HG03460 (cell line): ENCODE results near the gene KRTAP5-11.
"Not testable (repeated sequence)": the region's sequence is repeated elsewhere in the genome, so short reads cannot be mapped to it uniquely, and the experiment has no call there.

Source experiments
- ATAC-seq: cut with Tn5 transposase; IDR thresholded peaks from one replicate; pipeline ENCODE4 v1.9.1; 2021; ENCODE audit not compliant: unreplicated experiment

The KRTAP5-11 gene

GRCh38 chr11:71582309-71582895, at the start of gene KRTAP5-11:
KRTAP5-11 (minus strand) TSS chr11:71582875; CDS start chr11:71582837, 38 bp downstream.
- ATAC-seq: no peak

- not testable (repeated sequence) for ATAC-seq
Observed at GRCh38 chr11:71631551-71631950, 48.9 kb upstream of the KRTAP5-11 start.

- ATAC-seq: not testable (repeated sequence)
Observed at GRCh38 chr11:71630071-71630470, 47.4 kb upstream of the KRTAP5-11 start.

- ATAC-seq: not testable (repeated sequence)
Observed at GRCh38 chr11:71628943-71629342, 46.3 kb upstream of the KRTAP5-11 start.

GRCh38 chr11:71623226-71623625, 40.6 kb upstream of the KRTAP5-11 start:
- not testable (repeated sequence) for ATAC-seq

GRCh38 chr11:71622561-71622960, 39.9 kb upstream of the KRTAP5-11 start:
- ATAC-seq: not testable (repeated sequence)

GRCh38 chr11:71615003-71615402, 32.3 kb upstream of the KRTAP5-11 start:
- not testable (repeated sequence) for ATAC-seq

GRCh38 chr11:71614366-71614917, 31.8 kb upstream of the KRTAP5-11 start:
- not testable (repeated sequence) for ATAC-seq

GRCh38 chr11:71613931-71614330, 31.3 kb upstream of the KRTAP5-11 start:
- ATAC-seq: not testable (repeated sequence)

GRCh38 chr11:71611218-71611910, 28.7 kb upstream of the KRTAP5-11 start:
- ATAC-seq: not testable (repeated sequence)

- not testable (repeated sequence) for ATAC-seq
Observed at GRCh38 chr11:71608272-71608671, 25.6 kb upstream of the KRTAP5-11 start.

GRCh38 chr11:71607520-71608216, 25.0 kb upstream of the KRTAP5-11 start:
- ATAC-seq: not testable (repeated sequence)

- not testable (repeated sequence) for ATAC-seq
Observed at GRCh38 chr11:71606853-71607519, 24.3 kb upstream of the KRTAP5-11 start.

- ATAC-seq: not testable (repeated sequence)
Observed at GRCh38 chr11:71604798-71605488, 22.3 kb upstream of the KRTAP5-11 start.

- not testable (repeated sequence) for ATAC-seq
Observed at GRCh38 chr11:71603221-71603620, 20.5 kb upstream of the KRTAP5-11 start.

GRCh38 chr11:71589546-71589920, 6.9 kb upstream of the KRTAP5-11 start:
- not testable (repeated sequence) for ATAC-seq

GRCh38 chr11:71588822-71589545, 6.3 kb upstream of the KRTAP5-11 start:
- not testable (repeated sequence) for ATAC-seq

- ATAC-seq: not testable (repeated sequence)
Observed at GRCh38 chr11:71588314-71588713, 5.6 kb upstream of the KRTAP5-11 start.

GRCh38 chr11:71585673-71586072, 3.0 kb upstream of the KRTAP5-11 start:
- not testable (repeated sequence) for ATAC-seq

GRCh38 chr11:71582969-71583368, 294 bp upstream of the KRTAP5-11 start:
- ATAC-seq: not testable (repeated sequence)
